ENCODE results near the gene KCNRG.

DNA sequence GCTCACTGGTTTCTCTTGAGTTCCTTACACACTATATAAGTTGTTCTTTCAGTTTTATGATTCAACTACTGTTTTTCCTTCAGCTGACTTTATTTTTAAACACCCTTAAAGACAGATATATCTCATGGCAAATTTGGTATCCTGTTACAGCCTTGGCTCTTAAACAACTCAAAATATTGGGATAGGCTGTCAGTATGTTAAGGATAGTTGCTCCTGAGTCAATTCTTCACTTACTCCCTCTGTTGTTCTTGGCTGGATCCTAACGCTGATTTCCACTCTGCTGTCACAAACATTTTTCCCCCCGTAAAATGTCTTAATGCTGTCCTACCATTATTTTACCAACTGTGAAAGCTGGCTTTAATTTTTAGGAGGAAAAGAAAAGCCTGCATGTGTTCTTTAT is 1.2 kb downstream of the KCNRG start:
- TF ChIP-seq, protein P1, sequence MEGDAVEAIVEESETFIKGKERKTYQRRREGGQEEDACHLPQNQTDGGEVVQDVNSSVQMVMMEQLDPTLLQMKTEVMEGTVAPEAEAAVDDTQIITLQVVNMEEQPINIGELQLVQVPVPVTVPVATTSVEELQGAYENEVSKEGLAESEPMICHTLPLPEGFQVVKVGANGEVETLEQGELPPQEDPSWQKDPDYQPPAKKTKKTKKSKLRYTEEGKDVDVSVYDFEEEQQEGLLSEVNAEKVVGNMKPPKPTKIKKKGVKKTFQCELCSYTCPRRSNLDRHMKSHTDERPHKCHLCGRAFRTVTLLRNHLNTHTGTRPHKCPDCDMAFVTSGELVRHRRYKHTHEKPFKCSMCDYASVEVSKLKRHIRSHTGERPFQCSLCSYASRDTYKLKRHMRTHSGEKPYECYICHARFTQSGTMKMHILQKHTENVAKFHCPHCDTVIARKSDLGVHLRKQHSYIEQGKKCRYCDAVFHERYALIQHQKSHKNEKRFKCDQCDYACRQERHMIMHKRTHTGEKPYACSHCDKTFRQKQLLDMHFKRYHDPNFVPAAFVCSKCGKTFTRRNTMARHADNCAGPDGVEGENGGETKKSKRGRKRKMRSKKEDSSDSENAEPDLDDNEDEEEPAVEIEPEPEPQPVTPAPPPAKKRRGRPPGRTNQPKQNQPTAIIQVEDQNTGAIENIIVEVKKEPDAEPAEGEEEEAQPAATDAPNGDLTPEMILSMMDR (conservative IDR thresholded peaks at IDR 0.05; ENCODE audit: low read length) = no peak
- TF ChIP-seq EZH2phosphoT487 (IDR thresholded peaks at IDR 0.05; ENCODE audit: borderline replicate concordance) = no peak
